ENCODE data around the gene POTEF. TPM values are rescaled to one million over a fixed set of nuclear protein-coding genes. Genes with fewer than 3 reads are reported as not detected.
"Not testable (repeated sequence)": the region's sequence is repeated elsewhere in the genome, so short reads cannot be mapped to it uniquely, and the experiment has no call there.

Gene POTEF
- total and polyA plus RNA-seq, 2 donors = not detected

- 59% methylated on average over 3 of the region's 9 CpGs for WGBS
- not testable (repeated sequence) for H3K36me3 ChIP-seq (ENCODE audit: insufficient read depth); DNase-seq (ENCODE audit: extremely low spot score); H3K4me3 ChIP-seq (ENCODE audit: low read depth, low read length); H3K27ac ChIP-seq (ENCODE audit: low read depth); H3K4me1 ChIP-seq (ENCODE audit: insufficient read depth)
Observed at GRCh38 chr2:130127726-130128125, 1.3 kb downstream of the POTEF start.

- H3K27ac ChIP-seq (ENCODE audit: low read depth); H3K4me1 ChIP-seq (ENCODE audit: insufficient read depth); H3K36me3 ChIP-seq (ENCODE audit: insufficient read depth); H3K4me3 ChIP-seq (ENCODE audit: low read depth, low read length); DNase-seq (ENCODE audit: extremely low spot score): not testable (repeated sequence)
- WGBS = 93% methylated on average over 35 of the region's 45 CpGs
Observed at GRCh38 chr2:130120924-130121323, 8.1 kb downstream of the POTEF start.

GRCh38 chr2:130102597-130103363 is 26.2 kb downstream of the POTEF start:
- H3K4me3 ChIP-seq (ENCODE audit: low read depth, low read length); H3K36me3 ChIP-seq (ENCODE audit: insufficient read depth); DNase-seq (ENCODE audit: extremely low spot score); H3K27ac ChIP-seq (ENCODE audit: low read depth); H3K4me1 ChIP-seq (ENCODE audit: insufficient read depth): not testable (repeated sequence)
- 72% methylated on average over 8 of the region's 8 CpGs for WGBS

- not testable (repeated sequence) for DNase-seq (ENCODE audit: extremely low spot score); H3K27ac ChIP-seq (ENCODE audit: low read depth); H3K36me3 ChIP-seq (ENCODE audit: insufficient read depth); H3K4me1 ChIP-seq (ENCODE audit: insufficient read depth); H3K4me3 ChIP-seq (ENCODE audit: low read depth, low read length)
- WGBS = 90% methylated on average over 5 of the region's 5 CpGs
Observed at GRCh38 chr2:130062645-130063044, 66.4 kb downstream of the POTEF start.

GRCh38 chr2:130059982-130060381 is 69.0 kb downstream of the POTEF start:
- H3K4me1 ChIP-seq (ENCODE audit: insufficient read depth); H3K4me3 ChIP-seq (ENCODE audit: low read depth, low read length); DNase-seq (ENCODE audit: extremely low spot score); H3K27ac ChIP-seq (ENCODE audit: low read depth); H3K36me3 ChIP-seq (ENCODE audit: insufficient read depth): not testable (repeated sequence)
- WGBS = 85% methylated on average over 5 of the region's 10 CpGs

- not testable (repeated sequence) for H3K27ac ChIP-seq (ENCODE audit: low read depth); DNase-seq (ENCODE audit: extremely low spot score); H3K4me1 ChIP-seq (ENCODE audit: insufficient read depth); H3K4me3 ChIP-seq (ENCODE audit: low read depth, low read length); H3K36me3 ChIP-seq (ENCODE audit: insufficient read depth)
- WGBS = 33% methylated on average over 5 of the region's 7 CpGs
Observed at GRCh38 chr2:130056336-130056735, 72.7 kb downstream of the POTEF start.

- 96% methylated on average over 7 of the region's 7 CpGs for WGBS
- not testable (repeated sequence) for H3K27ac ChIP-seq (ENCODE audit: low read depth); H3K4me3 ChIP-seq (ENCODE audit: low read depth, low read length); H3K4me1 ChIP-seq (ENCODE audit: insufficient read depth); DNase-seq (ENCODE audit: extremely low spot score); H3K36me3 ChIP-seq (ENCODE audit: insufficient read depth)
Observed at GRCh38 chr2:130053217-130053911, 75.7 kb downstream of the POTEF start.

GRCh38 chr2:130052376-130052775 is 76.6 kb downstream of the POTEF start:
- not testable (repeated sequence) for H3K4me3 ChIP-seq (ENCODE audit: low read depth, low read length); H3K4me1 ChIP-seq (ENCODE audit: insufficient read depth); DNase-seq (ENCODE audit: extremely low spot score); H3K27ac ChIP-seq (ENCODE audit: low read depth); H3K36me3 ChIP-seq (ENCODE audit: insufficient read depth)
- WGBS = over 99% methylated on average over 3 of the region's 5 CpGs

- not testable (repeated sequence) for H3K4me3 ChIP-seq (ENCODE audit: low read depth, low read length); H3K36me3 ChIP-seq (ENCODE audit: insufficient read depth); H3K4me1 ChIP-seq (ENCODE audit: insufficient read depth); H3K27ac ChIP-seq (ENCODE audit: low read depth); DNase-seq (ENCODE audit: extremely low spot score)
- WGBS = 52% methylated on average over 1 of the region's 4 CpGs
Observed at GRCh38 chr2:130048422-130048821, 80.6 kb downstream of the POTEF start.

- H3K4me3 ChIP-seq (ENCODE audit: low read depth, low read length); DNase-seq (ENCODE audit: extremely low spot score); H3K36me3 ChIP-seq (ENCODE audit: insufficient read depth); H3K27ac ChIP-seq (ENCODE audit: low read depth); H3K4me1 ChIP-seq (ENCODE audit: insufficient read depth): not testable (repeated sequence)
- 96% methylated on average over 16 of the region's 16 CpGs for WGBS
Observed at GRCh38 chr2:130038265-130038603, 90.8 kb downstream of the POTEF start.

GRCh38 chr2:130025931-130026330 is 103.1 kb downstream of the POTEF start:
- not testable (repeated sequence) for H3K36me3 ChIP-seq (ENCODE audit: insufficient read depth); H3K4me1 ChIP-seq (ENCODE audit: insufficient read depth); H3K27ac ChIP-seq (ENCODE audit: low read depth); H3K4me3 ChIP-seq (ENCODE audit: low read depth, low read length); DNase-seq (ENCODE audit: extremely low spot score)
- whole genome bisulfite sequencing = 81% methylated on average over 1 of the region's 1 CpG

Small RNA genes within 50 kb of the gene (small RNA-seq; reads per million reads assigned to genes)
- gene AC018865.2 (not detected), gene RNU6-1049P (not detected)

Other genes starting within 250 kb of the POTEF start
- gene RAB6C, start 149.6 kb downstream of the POTEF start, total RNA-seq = 0.11 TPM
- 0.08 TPM for gene RAB6C, start 149.6 kb downstream of the POTEF start, polyA plus RNA-seq
- gene CCDC74B, start 15.9 kb upstream of the POTEF start, total RNA-seq = 5.2 TPM
- gene CCDC74B, start 15.9 kb upstream of the POTEF start, polyA plus RNA-seq = 8.1 TPM
- 15.6 TPM for gene SMPD4, start 52.4 kb upstream of the POTEF start, total RNA-seq
- 40.8 TPM for gene SMPD4, start 52.4 kb upstream of the POTEF start, polyA plus RNA-seq
- 50.4 TPM for gene MZT2B, start 53.0 kb upstream of the POTEF start, total RNA-seq
- gene MZT2B, start 53.0 kb upstream of the POTEF start, polyA plus RNA-seq = 251 TPM
- gene TUBA3E, start 69.2 kb upstream of the POTEF start, total RNA-seq = not detected
- gene TUBA3E, start 69.2 kb upstream of the POTEF start, polyA plus RNA-seq = not detected
- 22.3 TPM for gene IMP4, start 213.7 kb upstream of the POTEF start, total RNA-seq
- gene IMP4, start 213.7 kb upstream of the POTEF start, polyA plus RNA-seq = 102 TPM
- 28.6 TPM for gene PTPN18, start 226.8 kb upstream of the POTEF start, total RNA-seq
- gene PTPN18, start 226.8 kb upstream of the POTEF start, polyA plus RNA-seq = 42.4 TPM

Measured in urinary bladder (tissue), 4 donors.